Caco-2 (cell line): ENCODE data around the gene HMCN2. TPM values are rescaled to one million over a fixed set of nuclear protein-coding genes. Genes with fewer than 3 reads are reported as not detected.

Experiments used
- BruUV-seq: library from RNA; stranded (reverse); fragments of 400-500 nt; replicated peaks from 2 replicates; lab custom pipeline; 2021; lab: Mats Ljungman, UMichigan
- CTCF ChIA-PET: fragments of 300-600 bp; sonication (Branson Sonifier 250); formaldehyde crosslinking; loops from one replicate; lab custom pipeline; 2022; ENCODE audit warnings: antibody characterized with exemption; lab: Charles Lee
- POLR2A ChIA-PET: fragments of 300-600 bp; sonication (Branson Sonifier 250); formaldehyde crosslinking; loops from one replicate; lab custom pipeline; 2022; ENCODE audit warnings: antibody characterized with exemption; lab: Charles Lee
- DNase-seq, 2 experiments: peaks; one replicate each; pipeline versions ENCODE4 v3.0.0 to v3.0.0-alpha.2; 2020 to 2022
- H3K27me3 ChIP-seq: replicated peaks from 2 replicates; pipeline ENCODE4 v1.6.0; 2011; ENCODE audit warnings: low read length; ENCODE audit not compliant: control insufficient read depth, insufficient read depth
- H3K36me3 ChIP-seq: 2 replicates; pipeline ENCODE4 v1.5.1; 2011; ENCODE audit warnings: low read length; ENCODE audit not compliant: control insufficient read depth, insufficient read depth
- H3K4me1 ChIP-seq: fragments of 250-450 bp; sonication (Bioruptor Pico); 2 replicates; pipeline ENCODE4 v1.5.1; 2020; ENCODE audit warnings: mild to moderate bottlenecking
- H3K4me3 ChIP-seq: 2 replicates; pipeline ENCODE4 v1.5.1; 2011; ENCODE audit warnings: low read depth, mild to moderate bottlenecking, control low read depth, low read length
- H3K9me3 ChIP-seq: fragments of 250-450 bp; sonication (Bioruptor Pico); 2 replicates; pipeline ENCODE4 v1.5.1; 2020; ENCODE audit warnings: mild to moderate bottlenecking, moderate library complexity
- H3K27ac Mint-ChIP-seq: one replicate; pipeline ENCODE4 v1.8.0; 2022; ENCODE audit warnings: mixed read lengths; ENCODE audit not compliant: unreplicated experiment
- H3K27me3 Mint-ChIP-seq: one replicate; pipeline ENCODE4 v1.8.0; 2022; ENCODE audit warnings: mixed read lengths; ENCODE audit not compliant: insufficient read depth, unreplicated experiment
- H3K36me3 Mint-ChIP-seq: one replicate; pipeline ENCODE4 v1.8.0; 2022; ENCODE audit warnings: mild to moderate bottlenecking, mixed read lengths; ENCODE audit not compliant: insufficient read depth, unreplicated experiment
- H3K4me1 Mint-ChIP-seq: one replicate; pipeline ENCODE4 v1.8.0; 2022; ENCODE audit warnings: low read depth, mixed read lengths; ENCODE audit not compliant: unreplicated experiment
- H3K4me3 Mint-ChIP-seq: one replicate; pipeline ENCODE4 v1.8.0; 2022; ENCODE audit warnings: mild to moderate bottlenecking, moderate library complexity, mixed read lengths; ENCODE audit not compliant: unreplicated experiment
- H3K9me3 Mint-ChIP-seq: one replicate; pipeline ENCODE4 v1.8.0; 2022; ENCODE audit warnings: mixed read lengths; ENCODE audit not compliant: unreplicated experiment
- CTCF ChIP-seq, 2 experiments: fragments of 200-600 bp in 1 of 2; IDR thresholded peaks; 1 replicate in 1 of 2; 2 replicates in 1 of 2; pipeline versions ENCODE4 v1.5.1 to v1.8.0; 2011 to 2022; ENCODE audit warnings: antibody characterized with exemption in 1 of 2, control low read depth in 1 of 2, inconsistent platforms in 1 of 2, low read depth in 1 of 2, low read length in 1 of 2, mild to moderate bottlenecking in 1 of 2, moderate library complexity in 1 of 2; ENCODE audit not compliant: insufficient read depth in 1 of 2, severe bottlenecking in 1 of 2, unreplicated experiment in 1 of 2
- intact Hi-C: fragments of 100-400 bp; cut with micrococcal nuclease; formaldehyde crosslinking; loops from one replicate; pipeline ENCODE4 v1.10.0; 2022; ENCODE audit not compliant: unreplicated experiment
- total RNA-seq: library from RNA; stranded (reverse); gene quantifications from 2 replicates; pipeline ENCODE4 v1.2.3, GENCODE V29; 2022

HMCN2 gene
- total RNA-seq, 1 experiment from 2014 or later, result 0.41 TPM

- no peak overlapping the region for H3K27ac Mint-ChIP-seq
- no peaks in the 10 kb centered on the region for H3K4me1 Mint-ChIP-seq
- intact Hi-C loops, result no loop called here
- no peak overlapping the region for H3K4me3 Mint-ChIP-seq
- H3K27me3 Mint-ChIP-seq, result peaks cover 6% of the 10 kb centered on the region
- no peaks in the 10 kb centered on the region for H3K4me1 ChIP-seq
- H3K9me3 Mint-ChIP-seq, result no peaks in the 10 kb centered on the region
- no peaks in the 10 kb centered on the region for H3K36me3 Mint-ChIP-seq
- CTCF ChIA-PET, result no interaction called here
- POLR2A ChIA-PET, result no interaction called here
- H3K36me3 ChIP-seq, result no peaks in the 10 kb centered on the region
- no peak for DNase-seq
- no peaks in the 10 kb centered on the region for H3K9me3 ChIP-seq
- no peak for TF ChIP-seq CTCF (IDR thresholded peaks at IDR 0.05; ENCODE audit: insufficient read depth in 1 of 2, low read depth in 1 of 2, low read length in 1 of 2, severe bottlenecking in 1 of 2, unreplicated experiment in 1 of 2)
- H3K4me3 ChIP-seq, result no peak overlapping the region
- H3K27me3 ChIP-seq, result no peaks in the 10 kb centered on the region
- BruUV-seq, result no TSS peak
Measured at GRCh38 chr9:130360672-130361071, 95.1 kb downstream of the HMCN2 start.

- H3K9me3 ChIP-seq, result no peaks in the 10 kb centered on the region
- Mint-ChIP-seq H3K4me1 (no peaks in the 10 kb centered on the region), H3K27me3 (peaks cover 3% of the 10 kb centered on the region), H3K36me3 (no peaks in the 10 kb centered on the region), H3K4me3 (no peak overlapping the region), H3K9me3 (no peaks in the 10 kb centered on the region), H3K27ac (no peak overlapping the region)
- intact Hi-C loops, result no loop called here
- POLR2A ChIA-PET, result no interaction called here
- CTCF ChIA-PET, result no interaction called here
- no peak overlapping the region for H3K4me3 ChIP-seq
- H3K36me3 ChIP-seq, result no peaks in the 10 kb centered on the region
- BruUV-seq, result no TSS peak
- no peak for TF ChIP-seq CTCF (IDR thresholded peaks at IDR 0.05; ENCODE audit: insufficient read depth in 1 of 2, low read depth in 1 of 2, low read length in 1 of 2, severe bottlenecking in 1 of 2, unreplicated experiment in 1 of 2)
- no peaks in the 10 kb centered on the region for H3K4me1 ChIP-seq
- no peaks in the 10 kb centered on the region for H3K27me3 ChIP-seq
- DNase-seq, result no peak
Measured at GRCh38 chr9:130361873-130362362, 96.4 kb downstream of the HMCN2 start.

GRCh38 chr9:130362691-130363090 lies 97.1 kb downstream of the HMCN2 start:
- Histone ChIP-seq H3K4me1 (no peaks in the 10 kb centered on the region), H3K36me3 (no peaks in the 10 kb centered on the region), H3K4me3 (no peak overlapping the region), H3K27me3 (no peaks in the 10 kb centered on the region), H3K9me3 (no peaks in the 10 kb centered on the region)
- Mint-ChIP-seq H3K36me3 (no peaks in the 10 kb centered on the region), H3K4me1 (no peaks in the 10 kb centered on the region), H3K4me3 (no peak overlapping the region), H3K27ac (no peak overlapping the region), H3K27me3 (peaks cover 3% of the 10 kb centered on the region), H3K9me3 (no peaks in the 10 kb centered on the region)
- DNase-seq, result no peak
- POLR2A ChIA-PET, result no interaction called here
- no TSS peak for BruUV-seq
- no peak for TF ChIP-seq CTCF (IDR thresholded peaks at IDR 0.05; ENCODE audit: insufficient read depth in 1 of 2, low read depth in 1 of 2, low read length in 1 of 2, severe bottlenecking in 1 of 2, unreplicated experiment in 1 of 2)
- CTCF ChIA-PET, result no interaction called here
- intact Hi-C loops, result no loop called here
